ENCODE measurements around the gene ABCA13.

- TF ChIP-seq CTCF (IDR thresholded peaks at IDR 0.05; ENCODE audit: low read depth, low read length) (no peak), POLR2A (IDR thresholded peaks at IDR 0.05; ENCODE audit: extremely low read depth, insufficient read length) (no peak), MYC (IDR thresholded peaks at IDR 0.05; ENCODE audit: low read depth, low read length) (no peak)
Measured at GRCh38 chr7:48176356-48176893, 5.2 kb downstream of the ABCA13 start.

All from NB4 (cell line).